ENCODE results near the gene TRIO. TPM values are rescaled to one million over a fixed set of nuclear protein-coding genes. Genes with fewer than 3 reads are reported as not detected.

Gene TRIO
- polyA plus RNA-seq, 1 donor from 2014 or later: 8.5 TPM

DNA sequence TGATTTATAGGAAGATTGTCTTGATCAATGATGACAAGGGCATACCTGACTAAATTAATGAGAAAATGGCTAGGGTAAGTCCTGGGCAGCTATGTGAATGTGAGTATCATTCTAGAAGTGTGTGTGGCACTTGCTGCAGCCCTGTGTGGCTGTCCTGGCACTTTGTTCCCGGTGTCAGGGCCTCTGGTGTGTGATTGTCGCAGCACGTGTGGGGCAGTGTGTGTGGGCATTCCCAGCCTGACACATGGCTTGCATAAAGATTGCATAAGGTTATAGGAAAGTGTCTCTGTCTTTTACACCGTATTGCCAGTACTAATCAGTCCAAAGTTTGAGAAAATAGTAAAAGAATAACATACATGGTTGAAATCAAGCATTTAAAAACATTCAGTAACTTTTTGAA lies 74.4 kb downstream of the TRIO start:
- H3K27ac Mint-ChIP-seq: peak overlapping the region in 1 of 3 donors; percentile 44
- H3K4me1 Mint-ChIP-seq: peaks cover 58 to 86% (median 68%) of the 10 kb centered on the region in 3 donors
- peaks cover 2% of the 10 kb centered on the region for H3K36me3 Mint-ChIP-seq
- H3K4me3 Mint-ChIP-seq: peak overlapping the region in 2 of 4 donors; percentile 75 to 81
- peaks cover 0 to 2% (median 0%) of the 10 kb centered on the region in 3 donors for H3K9me3 Mint-ChIP-seq
- H3K27me3 Mint-ChIP-seq: no peaks in the 10 kb centered on the region

DNA sequence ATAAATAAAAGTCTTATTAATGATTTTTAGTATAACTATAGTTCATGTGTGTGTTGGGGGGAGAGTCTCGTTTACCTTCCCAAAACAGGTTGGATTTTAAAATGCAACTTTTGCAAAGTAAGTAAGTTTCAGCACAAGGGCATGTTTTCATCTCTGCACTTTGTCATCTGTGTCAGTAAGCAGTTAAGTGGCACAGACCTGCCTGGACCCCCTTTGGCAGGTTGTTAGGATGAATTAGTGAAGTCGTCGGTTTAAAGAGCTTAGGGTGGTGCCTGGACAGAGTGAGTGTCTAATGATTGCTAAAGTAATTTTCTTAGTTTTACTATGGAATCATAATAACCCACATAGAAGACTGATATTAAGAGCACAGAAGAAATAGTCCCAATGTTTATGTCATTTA lies 74.9 kb downstream of the TRIO start:
- H3K9me3 Mint-ChIP-seq: peaks cover 0 to 2% (median 0%) of the 10 kb centered on the region in 3 donors
- H3K27me3 Mint-ChIP-seq: no peaks in the 10 kb centered on the region
- peak overlapping the region in 2 of 3 donors; percentile 53 to 57 for H3K27ac Mint-ChIP-seq
- peaks cover 58 to 87% (median 68%) of the 10 kb centered on the region in 3 donors for H3K4me1 Mint-ChIP-seq
- peaks cover 2% of the 10 kb centered on the region for H3K36me3 Mint-ChIP-seq
- peak overlapping the region in 2 of 4 donors; percentile 19 to 86 for H3K4me3 Mint-ChIP-seq

DNA sequence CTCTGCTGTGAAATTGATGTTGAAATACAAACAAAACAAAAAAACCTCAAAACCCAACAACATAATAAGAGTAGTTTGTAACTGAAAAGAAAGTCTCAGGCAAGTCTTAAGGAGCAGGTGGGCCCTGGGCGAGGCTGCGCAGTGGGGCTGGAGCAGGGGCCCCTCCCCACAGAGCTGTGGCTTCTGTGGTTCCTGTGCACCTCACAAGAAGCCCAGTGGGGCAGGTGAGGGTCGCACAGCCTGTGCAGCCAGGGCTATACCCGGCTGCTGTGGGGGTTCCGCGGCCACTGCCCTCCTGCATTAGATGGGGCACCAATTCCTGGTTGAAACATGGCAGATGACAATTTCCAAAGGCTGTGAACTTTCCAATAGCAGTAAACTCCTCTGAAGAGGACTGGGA lies 75.3 kb downstream of the TRIO start:
- peaks cover 2% of the 10 kb centered on the region for H3K36me3 Mint-ChIP-seq
- peak overlapping the region in 3 of 4 donors; percentile 3 to 86 (median 19) for H3K4me3 Mint-ChIP-seq
- H3K27me3 Mint-ChIP-seq: no peaks in the 10 kb centered on the region
- H3K27ac Mint-ChIP-seq: peak overlapping the region; percentile 53 to 64 (median 57)
- peaks cover 0 to 2% (median 0%) of the 10 kb centered on the region in 3 donors for H3K9me3 Mint-ChIP-seq
- peaks cover 63 to 91% (median 72%) of the 10 kb centered on the region in 3 donors for H3K4me1 Mint-ChIP-seq

DNA sequence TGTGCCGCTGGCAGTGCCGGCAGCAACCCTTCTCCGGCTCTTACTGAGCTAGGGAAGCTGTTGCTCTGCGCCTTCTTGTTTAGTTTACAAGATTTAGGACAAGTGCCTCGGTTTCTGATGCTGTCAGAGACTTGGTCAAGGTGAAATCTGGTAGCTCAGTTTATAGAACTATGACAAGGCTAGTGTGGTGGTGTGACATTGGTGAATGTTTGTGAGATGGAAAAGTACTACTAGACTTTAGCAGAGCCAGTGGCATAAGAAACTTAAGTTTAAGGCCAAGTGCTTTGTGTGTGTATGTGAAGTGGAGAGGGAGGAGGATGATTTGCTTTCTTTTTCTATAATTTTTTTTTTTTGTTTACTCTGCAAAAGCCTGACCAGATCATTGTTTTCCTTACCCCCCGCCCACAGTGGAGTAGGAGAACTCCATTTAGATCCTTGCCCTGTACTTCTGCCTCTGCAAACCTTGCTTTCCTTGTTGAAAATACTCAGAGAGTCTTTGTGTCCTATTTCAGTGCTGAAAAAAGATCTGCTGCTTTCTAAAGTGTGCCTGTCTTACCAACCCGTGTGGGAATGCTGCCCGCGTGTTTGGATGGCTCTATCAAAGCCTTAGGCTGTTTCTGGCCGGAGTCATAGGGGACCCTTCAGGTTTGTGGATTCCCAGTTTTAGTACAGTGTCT lies 75.9 kb downstream of the TRIO start:
- Mint-ChIP-seq H3K27me3 (no peaks in the 10 kb centered on the region), H3K36me3 (peaks cover 2% of the 10 kb centered on the region), H3K27ac (peak overlapping the region; percentile 53 to 64 (median 57)), H3K4me3 (peak overlapping the region; percentile 3 to 86 (median 41)), H3K9me3 (peaks cover 0 to 2% (median 0%) of the 10 kb centered on the region in 3 donors), H3K4me1 (peaks cover 66 to 90% (median 70%) of the 10 kb centered on the region in 3 donors)

DNA sequence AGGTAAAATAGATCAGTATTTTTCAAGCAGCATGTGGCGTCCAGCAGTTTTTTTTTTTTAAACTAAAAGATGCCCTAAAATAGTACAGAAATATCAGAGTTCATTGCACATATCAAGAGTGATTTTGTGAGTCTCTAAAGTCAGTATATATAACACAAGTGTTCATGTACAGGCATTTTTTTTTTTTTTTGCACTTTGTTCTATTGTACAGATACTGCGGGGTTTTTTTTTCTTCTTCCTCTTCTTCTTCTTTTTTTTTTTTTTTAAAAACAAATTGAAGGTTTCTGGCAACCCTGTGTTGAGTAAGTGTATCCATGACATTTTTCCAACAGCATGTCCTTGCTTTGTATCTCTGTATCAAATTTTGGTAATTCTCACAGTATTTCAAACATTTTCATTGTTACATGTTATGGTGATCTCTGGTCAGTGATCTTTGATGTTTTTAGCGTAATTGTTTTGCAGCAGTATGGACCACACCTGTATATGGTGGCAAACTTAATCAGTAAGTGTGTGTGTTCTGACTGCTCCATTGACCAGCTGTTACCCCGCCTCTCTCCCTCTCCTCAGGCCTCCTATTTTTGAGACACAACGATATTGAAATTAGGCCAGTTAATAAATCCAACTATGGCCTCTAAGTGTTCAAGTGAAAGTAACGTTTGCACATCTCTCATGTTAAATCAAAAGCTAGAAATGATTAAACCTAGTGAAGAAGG lies 76.8 kb downstream of the TRIO start:
- H3K4me1 Mint-ChIP-seq: peaks cover 68 to 87% (median 71%) of the 10 kb centered on the region in 3 donors
- H3K9me3 Mint-ChIP-seq: peaks cover 0 to 2% (median 0%) of the 10 kb centered on the region in 3 donors
- H3K27ac Mint-ChIP-seq: peak overlapping the region; percentile 19 to 77 (median 57)
- H3K4me3 Mint-ChIP-seq: peak overlapping the region in 3 of 4 donors; percentile 31 to 86 (median 63)
- no peaks in the 10 kb centered on the region for H3K27me3 Mint-ChIP-seq
- H3K36me3 Mint-ChIP-seq: peaks cover 2% of the 10 kb centered on the region

DNA sequence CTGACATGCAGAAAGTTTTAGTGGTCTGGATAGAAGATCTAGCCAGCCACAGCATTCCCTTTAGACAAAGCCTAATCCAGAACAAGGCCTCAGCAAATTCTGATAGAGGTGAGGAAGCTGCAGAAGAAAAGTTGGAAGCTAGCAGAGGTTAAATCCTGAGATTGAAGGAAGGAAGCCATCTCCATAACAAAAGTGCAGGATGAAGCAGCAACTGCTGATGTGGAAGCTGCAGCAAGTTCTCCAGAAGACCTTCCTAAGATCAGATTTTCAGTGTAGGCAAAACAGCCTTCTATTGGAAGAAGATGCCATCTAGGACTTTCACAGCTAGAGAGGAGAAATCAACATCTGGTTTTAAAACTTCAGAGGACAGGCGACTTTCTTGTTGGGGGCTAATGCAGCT lies 77.5 kb downstream of the TRIO start:
- H3K27ac Mint-ChIP-seq: peak overlapping the region in 2 of 3 donors; percentile 57 to 77

DNA sequence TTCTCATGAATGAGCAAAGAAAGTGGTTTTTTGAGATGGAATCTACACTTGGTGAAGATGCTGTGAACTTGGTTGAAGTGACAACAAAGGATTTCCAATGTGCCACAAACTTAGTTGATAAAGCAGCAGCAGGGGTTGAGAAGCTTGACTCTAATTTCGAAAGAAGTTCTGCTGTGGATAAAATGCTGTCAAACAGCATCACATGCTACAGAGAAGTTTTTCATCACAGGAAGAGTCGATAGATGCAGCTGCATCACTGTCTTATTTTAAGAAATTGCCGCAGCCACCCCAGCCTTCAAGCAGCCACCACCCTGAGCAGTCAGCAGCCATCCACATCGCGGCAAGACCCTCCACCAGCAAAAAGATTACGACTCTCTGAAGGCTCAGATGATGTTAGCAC lies 78.6 kb downstream of the TRIO start:
- H3K4me3 Mint-ChIP-seq: peak overlapping the region in 2 of 4 donors; percentile 44 to 70
- peak overlapping the region in 2 of 3 donors; percentile 53 to 78 for H3K27ac Mint-ChIP-seq

More for the DNA sequence above, 77.5 kb downstream of the TRIO start:
- peaks cover 2% of the 10 kb centered on the region for H3K36me3 Mint-ChIP-seq
- peak overlapping the region in 2 of 4 donors; percentile 63 to 86 for H3K4me3 Mint-ChIP-seq
- peaks cover 74 to 87% (median 76%) of the 10 kb centered on the region in 3 donors for H3K4me1 Mint-ChIP-seq
- H3K9me3 Mint-ChIP-seq: peaks cover 0 to 2% (median 0%) of the 10 kb centered on the region in 3 donors
- no peaks in the 10 kb centered on the region for H3K27me3 Mint-ChIP-seq

DNA sequence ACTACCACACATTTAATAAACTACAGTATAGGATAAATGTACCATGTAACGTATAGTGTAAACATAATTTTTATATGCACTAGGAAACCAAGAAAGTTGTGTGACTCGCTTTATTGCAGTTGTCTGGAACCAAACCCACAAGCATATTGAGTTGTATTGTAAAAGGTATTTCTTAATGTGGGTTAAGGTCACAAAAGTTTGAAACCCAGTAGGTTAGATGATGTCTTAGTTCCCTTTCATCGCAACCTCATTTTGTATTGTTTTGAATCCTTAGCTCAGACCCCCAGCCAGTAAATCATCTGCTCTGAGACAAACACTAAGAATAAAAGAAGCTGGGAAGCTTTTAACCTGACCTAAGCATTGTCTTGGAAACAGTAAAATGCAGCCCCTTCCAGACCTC lies 79.1 kb downstream of the TRIO start:
- peak overlapping the region in 1 of 3 donors; percentile 53 for H3K27ac Mint-ChIP-seq
- no peaks in the 10 kb centered on the region for H3K27me3 Mint-ChIP-seq
- H3K9me3 Mint-ChIP-seq: no peaks in the 10 kb centered on the region
- peaks cover 2% of the 10 kb centered on the region for H3K36me3 Mint-ChIP-seq
- no peak overlapping the region for H3K4me3 Mint-ChIP-seq
- peaks cover 75 to 86% (median 76%) of the 10 kb centered on the region in 3 donors for H3K4me1 Mint-ChIP-seq

More for the DNA sequence above, 78.6 kb downstream of the TRIO start:
- Mint-ChIP-seq H3K36me3 (peaks cover 2% of the 10 kb centered on the region), H3K4me1 (peaks cover 73 to 86% (median 76%) of the 10 kb centered on the region in 3 donors), H3K9me3 (no peaks in the 10 kb centered on the region), H3K27me3 (no peaks in the 10 kb centered on the region)

DNA sequence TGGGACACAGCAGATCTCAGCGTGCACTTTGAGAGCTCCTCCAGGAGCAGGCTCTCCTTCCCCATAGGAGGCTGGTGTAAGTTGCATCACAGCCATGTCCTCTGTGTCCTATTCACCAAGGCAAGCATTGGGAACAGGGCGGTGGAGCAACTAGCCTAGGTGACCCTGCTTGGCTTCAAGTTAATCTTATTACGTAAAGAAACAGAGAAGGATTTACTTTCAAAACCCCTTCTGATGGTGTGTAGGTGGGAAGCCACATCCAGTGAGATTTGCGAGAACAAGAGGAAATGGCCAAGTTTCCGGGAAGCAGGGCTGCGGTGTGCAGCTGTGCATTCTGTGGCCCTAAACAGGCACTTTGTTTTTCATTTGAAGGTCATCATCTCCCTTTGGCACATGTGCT lies 80.2 kb downstream of the TRIO start:
- H3K4me1 Mint-ChIP-seq: peaks cover 69 to 82% (median 75%) of the 10 kb centered on the region in 3 donors
- peak overlapping the region in 2 of 4 donors; percentile 20 to 87 for H3K4me3 Mint-ChIP-seq
- H3K36me3 Mint-ChIP-seq: peaks cover 2% of the 10 kb centered on the region
- H3K9me3 Mint-ChIP-seq: no peaks in the 10 kb centered on the region
- H3K27ac Mint-ChIP-seq: peak overlapping the region in 2 of 3 donors; percentile 1 to 40
- H3K27me3 Mint-ChIP-seq: no peaks in the 10 kb centered on the region

DNA sequence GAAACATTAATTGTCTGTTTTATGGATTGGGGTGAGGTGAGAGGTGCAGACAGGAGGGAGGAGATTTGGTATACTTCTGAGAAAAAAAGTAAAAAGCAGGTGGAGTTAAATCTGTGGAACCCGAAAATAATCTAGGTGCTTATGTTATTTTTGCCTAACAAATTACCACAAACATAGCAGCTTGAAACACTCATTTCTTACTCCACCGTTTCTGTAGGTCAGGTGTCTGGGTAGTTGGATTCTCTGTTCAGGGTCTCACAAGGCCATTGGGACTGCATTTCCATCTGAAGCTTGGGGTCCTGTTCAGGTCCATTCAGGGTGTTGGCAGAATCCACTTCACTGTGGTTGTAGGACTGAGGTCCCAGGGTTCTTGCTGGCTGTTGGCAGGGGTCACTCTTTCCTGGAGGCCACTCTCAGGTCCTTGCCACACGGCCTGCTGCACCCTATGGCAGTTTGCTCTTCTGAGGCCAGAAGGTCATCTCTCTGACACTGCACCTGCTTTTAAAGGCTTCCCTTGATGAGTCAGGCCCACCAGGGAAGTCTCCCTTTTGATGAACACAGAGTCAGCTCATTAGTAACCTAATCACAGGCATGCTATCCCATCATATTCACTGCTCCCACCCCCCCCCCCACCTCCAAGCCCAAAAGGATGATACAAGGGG lies 82.2 kb downstream of the TRIO start:
- H3K36me3 Mint-ChIP-seq: peaks cover 3% of the 10 kb centered on the region
- no peaks in the 10 kb centered on the region for H3K9me3 Mint-ChIP-seq
- peaks cover 65 to 73% (median 67%) of the 10 kb centered on the region in 3 donors for H3K4me1 Mint-ChIP-seq
- peak overlapping the region in 3 of 4 donors; percentile 10 to 82 (median 75) for H3K4me3 Mint-ChIP-seq
- peak overlapping the region in 1 of 3 donors; percentile 60 for H3K27ac Mint-ChIP-seq
- H3K27me3 Mint-ChIP-seq: no peaks in the 10 kb centered on the region

DNA sequence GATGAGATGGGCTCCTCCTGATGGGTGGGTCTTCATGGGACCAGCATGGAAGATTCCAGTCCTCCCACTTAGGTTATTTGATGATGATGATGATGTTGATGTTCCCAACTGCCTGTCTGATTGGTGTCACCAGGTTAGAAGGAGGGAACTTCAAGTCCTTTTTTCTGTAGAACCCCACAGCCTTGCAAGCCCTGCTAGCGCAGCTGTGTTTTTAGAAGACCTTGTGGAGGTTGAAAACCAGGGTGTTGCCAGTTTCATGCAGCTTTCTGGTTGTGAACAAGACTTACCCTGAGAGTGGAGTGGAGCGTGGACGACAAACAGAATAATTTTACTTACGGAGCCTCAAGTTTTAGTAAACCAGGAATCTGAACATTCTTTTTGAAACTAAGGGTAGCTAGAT lies 83.0 kb downstream of the TRIO start:
- Mint-ChIP-seq H3K9me3 (no peaks in the 10 kb centered on the region), H3K27me3 (no peaks in the 10 kb centered on the region), H3K27ac (peak overlapping the region in 2 of 3 donors; percentile 40 to 84), H3K36me3 (peaks cover 4% of the 10 kb centered on the region), H3K4me1 (peaks cover 61 to 71% (median 63%) of the 10 kb centered on the region in 3 donors), H3K4me3 (peak overlapping the region in 2 of 4 donors; percentile 81 to 82)

DNA sequence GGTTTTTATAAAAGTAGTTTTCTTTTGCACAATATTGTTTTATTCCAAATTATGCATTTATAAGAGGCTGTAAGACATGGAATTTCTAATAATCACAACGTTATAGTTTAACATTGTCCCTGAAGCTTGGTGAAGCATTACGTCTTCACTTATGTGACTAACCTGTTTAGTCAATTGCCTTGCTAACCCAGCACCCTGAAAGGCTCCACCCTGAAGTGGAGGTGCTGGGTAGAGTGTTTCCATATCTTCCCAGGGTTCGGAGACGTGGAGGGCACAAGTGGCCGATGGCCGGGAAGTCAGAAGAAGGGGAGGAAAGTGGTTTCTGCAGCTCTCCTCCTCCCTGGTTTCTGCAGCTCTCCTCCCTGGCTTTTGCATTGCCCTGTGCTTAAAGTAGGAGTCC lies 83.4 kb downstream of the TRIO start:
- Mint-ChIP-seq H3K9me3 (no peaks in the 10 kb centered on the region), H3K4me1 (peaks cover 60 to 70% (median 61%) of the 10 kb centered on the region in 3 donors), H3K27me3 (no peaks in the 10 kb centered on the region), H3K36me3 (peaks cover 5% of the 10 kb centered on the region), H3K27ac (peak overlapping the region in 2 of 3 donors; percentile 40 to 76), H3K4me3 (peak overlapping the region in 2 of 4 donors; percentile 43 to 82)

DNA sequence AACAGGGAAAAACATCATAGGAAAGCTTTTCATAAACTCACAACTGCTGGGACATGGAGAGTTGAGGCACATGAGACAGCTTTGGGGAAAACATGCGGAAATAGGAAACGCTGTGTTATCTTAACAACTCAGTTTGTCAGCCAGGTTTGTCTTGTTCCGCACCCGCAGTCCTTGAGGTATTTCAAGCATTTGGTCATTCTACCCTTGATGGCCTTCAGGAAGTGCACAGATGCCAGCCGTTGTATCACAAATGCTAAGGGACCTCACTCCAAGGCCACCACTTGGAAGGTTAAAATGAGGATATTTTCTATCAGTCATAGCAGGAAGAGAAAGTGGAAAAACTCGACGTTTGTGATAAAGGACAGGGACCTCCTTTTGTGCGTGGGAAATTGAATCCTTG lies 83.8 kb downstream of the TRIO start:
- Mint-ChIP-seq H3K9me3 (no peaks in the 10 kb centered on the region), H3K4me3 (peak overlapping the region in 2 of 4 donors; percentile 43 to 56), H3K4me1 (peaks cover 59 to 67% (median 62%) of the 10 kb centered on the region in 3 donors), H3K27me3 (no peaks in the 10 kb centered on the region), H3K27ac (no peak overlapping the region), H3K36me3 (peaks cover 5% of the 10 kb centered on the region)

DNA sequence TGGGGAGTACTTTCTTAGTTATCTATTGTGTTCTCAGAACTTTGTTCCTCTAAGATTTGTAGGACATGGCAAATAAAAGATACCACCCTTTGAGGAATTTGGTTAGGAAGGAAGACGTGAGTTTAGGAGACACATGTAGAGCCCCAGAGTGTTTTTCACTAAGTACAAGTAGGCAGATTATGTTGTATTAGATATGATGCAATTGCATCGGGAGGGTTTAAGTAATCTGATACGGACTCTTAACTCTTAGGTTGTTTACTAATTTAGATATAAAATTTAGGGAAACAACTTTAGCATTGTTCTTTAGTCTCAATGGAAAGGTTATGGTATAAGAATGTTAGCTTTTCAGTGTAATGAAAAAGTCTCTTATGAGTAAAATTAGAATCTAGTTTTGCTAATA lies 84.4 kb downstream of the TRIO start:
- H3K27ac Mint-ChIP-seq: no peak overlapping the region
- no peaks in the 10 kb centered on the region for H3K9me3 Mint-ChIP-seq
- peaks cover 60 to 67% (median 60%) of the 10 kb centered on the region in 3 donors for H3K4me1 Mint-ChIP-seq
- H3K27me3 Mint-ChIP-seq: no peaks in the 10 kb centered on the region
- H3K36me3 Mint-ChIP-seq: peaks cover 5% of the 10 kb centered on the region
- no peak overlapping the region for H3K4me3 Mint-ChIP-seq

Measured in IgD-negative memory B cell (primary cell).